ENCODE data around the gene CCN6. TPM values are rescaled to one million over a fixed set of nuclear protein-coding genes. Genes with fewer than 3 reads are reported as not detected.

CCN6 gene
- total and polyA plus RNA-seq, 4 experiments from 2014 or later: 0.09 TPM; not detected in 3

DNA sequence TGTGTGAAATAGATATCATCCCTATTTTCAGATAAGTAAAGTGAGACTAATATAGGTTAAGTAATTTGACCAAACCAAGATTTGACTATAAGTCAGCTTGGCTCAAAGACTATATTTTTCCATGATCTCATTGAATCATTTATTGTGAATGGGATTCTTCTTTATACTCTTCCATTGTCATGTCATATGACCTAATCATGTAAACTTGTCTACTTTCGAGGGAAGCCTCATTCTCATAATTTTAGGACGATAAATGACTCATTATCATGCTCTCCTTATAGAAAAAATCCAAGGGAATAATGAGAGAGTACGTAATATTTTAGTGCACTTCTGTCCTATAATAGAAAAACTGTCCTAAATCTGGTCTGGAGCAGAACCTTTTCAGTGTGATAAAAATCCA, 40.9 kb upstream of the CCN6 start:
- ChIA-PET CTCF (ENCODE audit: partially characterized antibody) (interaction anchor here (12.5 to 20.9 kb wide), 2 partner anchors 14 to 28 kb away, joined by 184 to 619 read pairs; no protein-coding TSS in a partner anchor), POLR2A (ENCODE audit: partially characterized antibody) (interaction anchor here (8.1 kb wide), 1 partner anchor 15 kb away, joined by 85 read pairs; no protein-coding TSS in a partner anchor)
- intact Hi-C loops (cut with micrococcal nuclease): no loop called here
- H3K9me3 Mint-ChIP-seq: no peaks in the 10 kb centered on the region
- H3K36me3 Mint-ChIP-seq: no peaks in the 10 kb centered on the region
- Histone ChIP-seq H3K27me3 (ENCODE audit: insufficient read depth, low read length) (no peaks in the 10 kb centered on the region), H3K4me1 (ENCODE audit: insufficient read depth, low read length) (peaks cover 26% of the 10 kb centered on the region), H3K27ac (ENCODE audit: low read depth, low read length) (no peak overlapping the region), H3K4me3 (ENCODE audit: low read length in 2 of 2) (no peak overlapping the region), H3K9me3 (ENCODE audit: control insufficient read depth in 1 of 2, low read length in 2 of 2) (no peaks in the 10 kb centered on the region), H3K36me3 (ENCODE audit: insufficient read depth, low read length) (no peaks in the 10 kb centered on the region)
- H3K4me1 Mint-ChIP-seq: peaks cover 17 to 36% (median 27%) of the 10 kb centered on the region in 4 donors
- DNase-seq: no peak
- H3K4me3 Mint-ChIP-seq: no peak overlapping the region
- no peaks in the 10 kb centered on the region for H3K27me3 Mint-ChIP-seq
- H3K27ac Mint-ChIP-seq: no peak overlapping the region

DNA sequence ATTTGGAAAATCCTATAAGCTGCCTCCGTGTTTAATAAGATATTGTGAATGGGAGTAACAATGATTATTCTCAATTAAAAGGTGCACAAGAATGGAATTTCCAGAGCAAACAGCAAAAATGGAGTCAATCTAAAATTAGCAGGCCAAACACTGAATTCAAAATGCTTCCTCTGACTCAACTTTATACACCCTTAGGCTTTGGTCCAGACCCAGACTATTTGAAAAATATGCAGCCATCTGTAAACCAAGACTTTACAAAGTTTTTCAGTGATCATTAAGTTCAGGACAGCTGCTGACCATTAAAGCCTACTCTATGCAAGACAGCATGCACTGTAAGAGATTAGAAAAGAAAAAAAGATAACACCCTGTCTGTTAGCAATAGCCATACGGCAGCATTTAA, 39.4 kb upstream of the CCN6 start:
- Histone ChIP-seq H3K9me3 (ENCODE audit: control insufficient read depth in 1 of 2, low read length in 2 of 2) (no peaks in the 10 kb centered on the region), H3K27me3 (ENCODE audit: insufficient read depth, low read length) (no peaks in the 10 kb centered on the region), H3K4me3 (ENCODE audit: low read length in 2 of 2) (no peak overlapping the region), H3K27ac (ENCODE audit: low read depth, low read length) (no peak overlapping the region), H3K4me1 (ENCODE audit: insufficient read depth, low read length) (peaks cover 30% of the 10 kb centered on the region), H3K36me3 (ENCODE audit: insufficient read depth, low read length) (no peaks in the 10 kb centered on the region)
- CTCF ChIA-PET (ENCODE audit: partially characterized antibody): interaction anchor here (1.9 to 20.9 kb wide), 3 partner anchors 13 to 27 kb away, joined by 4 to 619 read pairs (median 184); no protein-coding TSS in a partner anchor
- H3K27ac Mint-ChIP-seq: no peak overlapping the region
- POLR2A ChIA-PET (ENCODE audit: partially characterized antibody): interaction anchor here (1.5 to 8.1 kb wide), 2 partner anchors 13 to 29 kb away, joined by 4 to 85 read pairs; no protein-coding TSS in a partner anchor
- DNase-seq: no peak
- H3K27me3 Mint-ChIP-seq: no peaks in the 10 kb centered on the region
- H3K9me3 Mint-ChIP-seq: no peaks in the 10 kb centered on the region
- H3K4me1 Mint-ChIP-seq: peaks cover 20 to 41% (median 33%) of the 10 kb centered on the region in 4 donors
- no peaks in the 10 kb centered on the region for H3K36me3 Mint-ChIP-seq
- intact Hi-C loops (cut with micrococcal nuclease): no loop called here
- H3K4me3 Mint-ChIP-seq: no peak overlapping the region

DNA sequence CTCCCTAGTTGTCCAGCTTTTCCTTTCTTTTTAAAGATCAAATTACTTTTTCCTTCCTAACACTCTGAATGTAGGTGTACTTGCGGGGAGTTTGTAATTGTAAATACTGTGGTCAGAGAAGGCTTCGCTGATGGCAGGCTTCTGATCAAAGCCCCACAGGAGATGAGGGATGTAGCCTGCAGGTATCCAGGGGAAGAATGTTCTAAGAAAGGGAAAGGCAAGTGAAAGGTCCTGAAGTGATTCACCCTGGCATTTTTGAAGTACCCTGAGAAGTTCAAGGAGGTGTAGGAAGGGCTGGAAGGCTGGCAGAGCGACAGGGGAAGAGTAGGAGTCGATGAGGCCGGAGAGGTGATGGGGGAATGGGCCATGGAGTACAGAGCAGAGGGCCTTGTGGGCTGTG, 38.2 kb upstream of the CCN6 start:
- Histone ChIP-seq H3K27ac (ENCODE audit: low read depth, low read length) (no peak overlapping the region), H3K4me3 (ENCODE audit: low read length in 2 of 2) (no peak overlapping the region), H3K27me3 (ENCODE audit: insufficient read depth, low read length) (no peaks in the 10 kb centered on the region), H3K9me3 (ENCODE audit: control insufficient read depth in 1 of 2, low read length in 2 of 2) (no peaks in the 10 kb centered on the region), H3K36me3 (ENCODE audit: insufficient read depth, low read length) (no peaks in the 10 kb centered on the region), H3K4me1 (ENCODE audit: insufficient read depth, low read length) (peaks cover 26% of the 10 kb centered on the region)
- no peaks in the 10 kb centered on the region for H3K9me3 Mint-ChIP-seq
- no peak for DNase-seq
- H3K27me3 Mint-ChIP-seq: no peaks in the 10 kb centered on the region
- ChIA-PET POLR2A (ENCODE audit: partially characterized antibody) (interaction anchor here (0.9 to 8.1 kb wide), 5 partner anchors 12 to 27 kb away, joined by 3 to 85 read pairs (median 6); no protein-coding TSS in a partner anchor), CTCF (ENCODE audit: partially characterized antibody) (interaction anchor here (1.0 to 20.9 kb wide), 4 partner anchors 12 to 305 kb away, joined by 4 to 619 read pairs (median 94); no protein-coding TSS in a partner anchor)
- intact Hi-C loops (cut with micrococcal nuclease): no loop called here
- H3K4me3 Mint-ChIP-seq: peak overlapping the region in 3 of 8 donors; percentile 22 to 61 (median 40)
- H3K27ac Mint-ChIP-seq: peak overlapping the region in 3 of 7 donors; percentile 45 to 87 (median 62)
- H3K4me1 Mint-ChIP-seq: peaks cover 16 to 36% (median 30%) of the 10 kb centered on the region in 4 donors
- no peaks in the 10 kb centered on the region for H3K36me3 Mint-ChIP-seq

DNA sequence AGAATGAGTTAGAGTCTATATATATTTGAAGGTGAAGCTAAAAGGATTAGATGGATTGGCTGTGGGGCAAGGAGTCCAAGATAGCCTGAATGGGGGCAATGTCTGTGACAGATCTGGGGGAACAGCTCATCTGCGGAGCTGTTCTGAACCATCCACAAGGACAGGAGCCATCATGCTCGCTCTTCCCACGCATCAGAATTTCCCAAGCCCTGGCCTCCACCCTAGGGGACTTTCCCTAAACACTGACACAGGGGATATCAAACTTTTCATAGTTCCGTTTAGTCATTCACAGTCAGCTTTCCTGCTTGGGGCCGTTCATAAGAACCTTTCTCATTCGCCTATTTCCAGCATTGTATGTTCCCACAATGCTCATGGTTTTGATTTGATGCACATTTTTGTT, 37.6 kb upstream of the CCN6 start:
- H3K27me3 Mint-ChIP-seq: no peaks in the 10 kb centered on the region
- Histone ChIP-seq H3K4me1 (ENCODE audit: insufficient read depth, low read length) (peaks cover 26% of the 10 kb centered on the region), H3K36me3 (ENCODE audit: insufficient read depth, low read length) (no peaks in the 10 kb centered on the region), H3K27ac (ENCODE audit: low read depth, low read length) (no peak overlapping the region), H3K9me3 (ENCODE audit: control insufficient read depth in 1 of 2, low read length in 2 of 2) (no peaks in the 10 kb centered on the region), H3K27me3 (ENCODE audit: insufficient read depth, low read length) (no peaks in the 10 kb centered on the region), H3K4me3 (ENCODE audit: low read length in 2 of 2) (no peak overlapping the region)
- no peaks in the 10 kb centered on the region for H3K9me3 Mint-ChIP-seq
- ChIA-PET POLR2A (ENCODE audit: partially characterized antibody) (interaction anchor here (1.0 to 8.1 kb wide), 5 partner anchors 11 to 213 kb away, joined by 3 to 85 read pairs (median 6); no protein-coding TSS in a partner anchor), CTCF (ENCODE audit: partially characterized antibody) (interaction anchor here (0.9 to 20.9 kb wide), 5 partner anchors 8 to 308 kb away, joined by 3 to 619 read pairs (median 4); no protein-coding TSS in a partner anchor)
- H3K27ac Mint-ChIP-seq: peak overlapping the region in 3 of 7 donors; percentile 14 to 73 (median 33)
- intact Hi-C loops (cut with micrococcal nuclease): no loop called here
- DNase-seq: no peak
- no peaks in the 10 kb centered on the region for H3K36me3 Mint-ChIP-seq
- H3K4me1 Mint-ChIP-seq: peaks cover 16 to 42% (median 28%) of the 10 kb centered on the region in 4 donors
- peak overlapping the region in 4 of 8 donors; percentile 54 to 74 (median 58) for H3K4me3 Mint-ChIP-seq

DNA sequence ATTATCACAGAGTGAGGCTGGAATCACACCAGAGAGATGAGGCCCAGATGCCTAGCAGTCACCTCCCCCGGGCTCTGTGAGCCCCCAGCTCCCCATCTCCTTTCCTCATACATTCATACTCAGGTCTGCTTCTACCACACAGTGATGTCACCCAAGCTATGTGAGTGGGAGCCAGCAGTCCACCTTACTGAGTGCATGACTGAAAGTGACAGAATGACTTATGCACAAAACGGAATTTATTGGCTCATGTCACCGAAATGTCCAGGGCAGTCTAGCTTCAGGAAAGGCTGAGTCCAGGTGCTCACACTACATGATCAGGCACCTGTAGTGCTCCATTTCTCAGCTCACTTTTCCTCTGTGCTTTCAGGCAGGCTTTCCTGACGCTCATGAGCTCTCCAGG, 36.7 kb upstream of the CCN6 start:
- no peaks in the 10 kb centered on the region for H3K27me3 ChIP-seq (ENCODE audit: insufficient read depth, low read length)
- H3K36me3 Mint-ChIP-seq: no peaks in the 10 kb centered on the region
- no peak overlapping the region for H3K27ac ChIP-seq (ENCODE audit: low read depth, low read length)
- H3K9me3 ChIP-seq (ENCODE audit: control insufficient read depth in 1 of 2, low read length in 2 of 2): no peaks in the 10 kb centered on the region
- no peak for DNase-seq
- intact Hi-C loops (cut with micrococcal nuclease): loop anchor here (1.0 kb wide), 1 partner anchor 11 kb away; no protein-coding TSS in a partner anchor
- ChIA-PET POLR2A (ENCODE audit: partially characterized antibody) (interaction anchor here (1.1 to 8.1 kb wide), 5 partner anchors 10 to 254 kb away, joined by 3 to 85 read pairs (median 7); no protein-coding TSS in a partner anchor), CTCF (ENCODE audit: partially characterized antibody) (interaction anchor here (0.9 to 20.9 kb wide), 5 partner anchors 8 to 307 kb away, joined by 4 to 619 read pairs (median 8); no protein-coding TSS in a partner anchor)
- peaks cover 19 to 50% (median 34%) of the 10 kb centered on the region in 4 donors for H3K4me1 Mint-ChIP-seq
- H3K36me3 ChIP-seq (ENCODE audit: insufficient read depth, low read length): no peaks in the 10 kb centered on the region
- H3K4me1 ChIP-seq (ENCODE audit: insufficient read depth, low read length): peaks cover 34% of the 10 kb centered on the region
- peak overlapping the region in 3 of 7 donors; percentile 57 to 75 (median 73) for H3K27ac Mint-ChIP-seq
- peak overlapping the region in 6 of 8 donors; percentile 3 to 75 (median 58) for H3K4me3 Mint-ChIP-seq
- H3K9me3 Mint-ChIP-seq: no peaks in the 10 kb centered on the region
- H3K27me3 Mint-ChIP-seq: no peaks in the 10 kb centered on the region
- no peak overlapping the region for H3K4me3 ChIP-seq (ENCODE audit: low read length in 2 of 2)

DNA sequence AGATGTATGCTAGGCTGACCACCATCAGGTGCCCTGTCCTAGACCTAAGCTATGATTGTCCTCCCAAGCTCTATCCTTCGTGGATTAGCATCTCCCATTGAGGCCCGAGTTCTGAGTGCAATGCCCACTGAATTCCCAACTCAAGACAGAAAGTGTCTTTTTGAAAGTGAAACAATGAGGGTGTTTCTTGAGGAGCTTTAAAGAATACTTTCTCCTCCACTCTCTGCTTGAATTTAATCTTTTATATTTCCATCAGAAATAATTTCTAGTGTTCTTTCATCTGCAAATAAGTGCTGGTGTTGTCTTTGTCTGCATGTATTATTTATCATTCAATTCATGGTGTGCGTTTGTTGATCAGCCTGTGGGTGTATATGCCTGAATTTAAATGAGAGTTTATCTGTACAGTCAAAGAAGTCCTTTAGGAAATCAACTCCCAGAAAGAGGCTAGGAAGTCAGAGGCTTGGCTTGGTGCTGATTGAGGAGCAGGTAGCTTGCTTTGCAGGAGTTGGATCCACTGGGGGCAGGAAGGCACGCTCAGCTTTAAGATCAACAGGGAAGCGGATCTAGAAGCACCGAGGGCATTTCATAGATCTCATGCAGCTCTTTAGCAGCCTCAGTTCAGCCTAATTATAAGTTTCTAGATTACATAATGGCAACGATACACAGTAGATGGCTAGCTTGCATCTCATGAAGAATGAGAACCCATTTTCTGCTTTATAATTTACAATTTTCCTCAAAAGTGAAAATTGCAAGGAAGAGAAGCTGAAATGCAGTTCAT, 36.0 kb upstream of the CCN6 start:
- Histone ChIP-seq H3K9me3 (ENCODE audit: control insufficient read depth in 1 of 2, low read length in 2 of 2) (no peaks in the 10 kb centered on the region), H3K36me3 (ENCODE audit: insufficient read depth, low read length) (no peaks in the 10 kb centered on the region), H3K27me3 (ENCODE audit: insufficient read depth, low read length) (no peaks in the 10 kb centered on the region), H3K4me1 (ENCODE audit: insufficient read depth, low read length) (peaks cover 36% of the 10 kb centered on the region), H3K4me3 (ENCODE audit: low read length in 2 of 2) (no peak overlapping the region), H3K27ac (ENCODE audit: low read depth, low read length) (no peak overlapping the region)
- Mint-ChIP-seq H3K4me1 (peaks cover 21 to 53% (median 40%) of the 10 kb centered on the region in 4 donors), H3K36me3 (no peaks in the 10 kb centered on the region), H3K27me3 (no peaks in the 10 kb centered on the region), H3K27ac (peak overlapping the region in 5 of 7 donors; percentile 26 to 85 (median 73)), H3K9me3 (peaks cover 0 to under 1% (median 0%) of the 10 kb centered on the region in 8 donors), H3K4me3 (peak overlapping the region; percentile 17 to 75 (median 58))
- ChIA-PET CTCF (ENCODE audit: partially characterized antibody) (interaction anchor here (0.7 to 20.9 kb wide), 7 partner anchors 8 to 308 kb away, joined by 3 to 619 read pairs (median 4); no protein-coding TSS in a partner anchor), POLR2A (ENCODE audit: partially characterized antibody) (interaction anchor here (1.1 to 8.1 kb wide), 4 partner anchors 10 to 255 kb away, joined by 3 to 85 read pairs (median 12); no protein-coding TSS in a partner anchor)
- intact Hi-C loops (cut with micrococcal nuclease): loop anchor here (1.0 kb wide), 1 partner anchor 10 kb away; no protein-coding TSS in a partner anchor
- no peak for DNase-seq

Measured in CD4-positive, alpha-beta memory T cell (primary cell).